ENCODE data around the gene UBASH3B.
"Not testable (repeated sequence)": the region's sequence is repeated elsewhere in the genome, so short reads cannot be mapped to it uniquely, and the experiment has no call there.

- TF ChIP-seq CTCF, POLR2AphosphoS5, POLR2A, EP300 (IDR thresholded peaks at IDR 0.05): not testable (repeated sequence)
These were observed 176.8 kb downstream of the UBASH3B start for GRCh38 chr11:122832297-122832696.
